BLaER1 treated with 17β-estradiol and CSF1 and Interleukin-3, amounts not matched to agents 10 nM and 100 nM (cell line): Measurements from ENCODE around the gene UNC13D.

Experiments used
- H3K27ac ChIP-seq, 11 experiments: shearing (Covaris generic); formaldehyde crosslinking; 2 replicates each; pipeline ENCODE4 v1.8.1; 2022
- H3K27me3 ChIP-seq, 11 experiments: shearing (Covaris generic); formaldehyde crosslinking; 2 replicates each; pipeline ENCODE4 v1.8.1; 2022
- H3K36me3 ChIP-seq, 11 experiments: shearing (Covaris generic); formaldehyde crosslinking; 2 replicates each; pipeline ENCODE4 v1.8.1; 2022
- H3K4me1 ChIP-seq, 10 experiments: shearing (Covaris generic); formaldehyde crosslinking; 2 replicates each; pipeline ENCODE4 v1.8.1; 2022
- H3K4me2 ChIP-seq, 11 experiments: shearing (Covaris generic); formaldehyde crosslinking; 2 replicates each; pipeline ENCODE4 v1.8.1; 2022
- H3K4me3 ChIP-seq, 10 experiments: shearing (Covaris generic); formaldehyde crosslinking; 2 replicates each; pipeline ENCODE4 v1.8.1; 2022
- H3K9ac ChIP-seq, 11 experiments: shearing (Covaris generic); formaldehyde crosslinking; 2 replicates each; pipeline ENCODE4 v1.8.1; 2022
- H3K9me3 ChIP-seq, 11 experiments: shearing (Covaris generic); formaldehyde crosslinking; replicated peaks in 1 of 11; 2 replicates each; pipeline ENCODE4 v1.8.1; 2022
- H4K20me1 ChIP-seq, 11 experiments: shearing (Covaris generic); formaldehyde crosslinking; 2 replicates each; pipeline ENCODE4 v1.8.1; 2022
- Cebpa-rat ChIP-seq, 11 experiments: shearing (Covaris generic); IDR thresholded peaks; 2 replicates each; pipeline ENCODE4 v1.8.1; 2022

Gene UNC13D

DNA sequence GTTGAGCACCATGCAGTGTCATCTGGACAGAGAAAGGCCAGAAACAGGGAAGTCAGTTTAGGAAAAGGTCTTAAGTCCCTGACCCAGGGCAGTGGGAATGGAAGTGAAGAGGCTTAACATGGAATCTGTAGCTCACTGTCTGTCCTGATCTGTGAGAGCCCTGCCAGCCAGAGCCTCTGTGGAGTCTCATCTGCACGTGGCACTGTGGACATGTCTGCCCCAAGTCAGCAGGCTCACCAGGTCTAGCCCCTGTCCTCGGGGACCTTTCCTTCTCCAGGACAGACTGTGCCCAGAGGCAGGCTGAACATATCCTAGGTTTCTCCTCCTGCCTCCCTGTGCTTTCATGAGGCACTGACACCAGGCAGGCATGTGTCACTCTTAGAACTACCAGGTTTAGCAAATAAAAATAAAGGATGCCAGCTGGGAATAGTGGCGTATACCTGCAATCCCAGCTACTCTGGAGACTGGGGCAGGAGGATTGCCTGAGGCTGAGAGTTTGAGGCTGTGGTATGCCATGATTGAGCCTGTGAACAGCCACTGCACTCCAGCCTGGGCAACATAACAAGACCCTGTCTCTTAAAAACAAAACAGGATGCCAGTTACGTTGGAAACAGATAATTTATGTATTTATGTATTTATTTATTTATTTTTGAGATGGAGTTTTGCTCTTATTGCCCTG is 37.2 kb downstream of the UNC13D start:
- no peaks in the 10 kb centered on the region for H3K27me3 ChIP-seq
- no peaks in the 10 kb centered on the region for H3K9me3 ChIP-seq
- TF ChIP-seq Cebpa-rat (IDR thresholded peaks at IDR 0.05), result no peak

DNA sequence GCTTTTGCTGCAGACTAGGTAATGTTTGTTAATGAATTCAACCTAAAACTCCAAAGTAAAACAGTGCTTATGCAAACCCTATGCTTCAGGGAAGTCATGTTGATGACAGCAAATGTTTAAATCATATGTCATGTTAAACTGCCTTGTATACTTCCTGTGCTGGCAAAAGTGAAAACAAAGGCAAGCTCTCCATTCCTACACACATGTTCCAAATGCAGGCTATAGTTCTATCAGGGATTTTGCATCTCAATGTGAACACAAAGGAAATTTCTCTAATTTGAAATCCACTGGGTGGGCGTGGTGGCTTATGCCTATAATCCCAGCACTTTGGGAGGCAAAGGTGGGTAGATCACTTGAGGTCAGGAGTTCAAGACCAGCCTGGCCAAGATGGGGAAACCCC is 40.3 kb downstream of the UNC13D start:
- Histone ChIP-seq H3K9ac (no peak overlapping the region), H3K4me1 (peaks cover 11 to 41% (median 20%) of the 10 kb centered on the region in 10 experiments), H3K9me3 (no peaks in the 10 kb centered on the region), H3K4me2 (no peak overlapping the region), H3K27ac (no peak overlapping the region), H3K4me3 (no peak overlapping the region), H3K36me3 (peaks cover 21 to 65% (median 46%) of the 10 kb centered on the region in 11 experiments), H4K20me1 (peaks cover 25 to 92% (median 57%) of the 10 kb centered on the region in 11 experiments; a peak in 18 of 22 replicates), H3K27me3 (no peaks in the 10 kb centered on the region)
- no peak for TF ChIP-seq Cebpa-rat (IDR thresholded peaks at IDR 0.05)

More for the DNA sequence above, 37.2 kb downstream of the UNC13D start:
- Histone ChIP-seq H3K4me2 (peak overlapping the region in 1 of 11 experiments; percentile 31; a peak in 1 of 22 replicates), H3K9ac (peak overlapping the region in 2 of 11 experiments; percentile 6 to 22; a peak in 3 of 22 replicates), H3K36me3 (peaks cover 26 to 68% (median 47%) of the 10 kb centered on the region in 11 experiments), H3K4me3 (no peak overlapping the region), H4K20me1 (peaks cover 44 to 90% (median 59%) of the 10 kb centered on the region in 11 experiments; a peak in 20 of 22 replicates), H3K4me1 (peaks cover 16 to 49% (median 26%) of the 10 kb centered on the region in 10 experiments), H3K27ac (peak overlapping the region in 2 of 11 experiments; percentile 8 to 12; a peak in 2 of 22 replicates)

DNA sequence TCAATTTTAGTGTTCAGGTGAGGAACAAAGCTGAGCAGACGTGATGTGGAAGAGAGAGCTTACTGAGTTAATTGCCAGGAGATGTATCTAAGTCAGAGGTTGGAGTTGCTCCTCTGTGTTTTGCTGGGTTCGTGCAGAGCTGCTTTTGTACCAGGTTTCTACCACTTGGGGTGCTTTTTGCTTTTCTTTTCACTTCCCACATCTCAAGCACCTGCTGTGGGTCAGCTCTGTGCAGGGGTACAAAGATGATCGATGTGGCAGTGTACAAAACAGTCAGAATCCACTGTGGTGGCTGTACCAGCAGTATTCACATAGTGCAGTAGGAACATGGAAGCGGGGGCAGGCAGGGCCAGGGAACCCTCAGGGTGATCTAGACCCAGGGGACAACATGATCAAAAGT is 44.8 kb downstream of the UNC13D start:
- Histone ChIP-seq H3K27me3 (no peaks in the 10 kb centered on the region), H3K4me2 (no peak overlapping the region), H4K20me1 (peaks cover 20 to 89% (median 52%) of the 10 kb centered on the region in 11 experiments; a peak in 18 of 22 replicates), H3K9ac (no peak overlapping the region), H3K4me1 (peaks cover 0 to 13% (median 0%) of the 10 kb centered on the region in 10 experiments; a peak in 4 of 20 replicates), H3K36me3 (peaks cover 62 to 95% (median 88%) of the 10 kb centered on the region in 11 experiments), H3K27ac (no peak overlapping the region), H3K4me3 (no peak overlapping the region), H3K9me3 (no peaks in the 10 kb centered on the region)
- no peak for TF ChIP-seq Cebpa-rat (IDR thresholded peaks at IDR 0.05)

DNA sequence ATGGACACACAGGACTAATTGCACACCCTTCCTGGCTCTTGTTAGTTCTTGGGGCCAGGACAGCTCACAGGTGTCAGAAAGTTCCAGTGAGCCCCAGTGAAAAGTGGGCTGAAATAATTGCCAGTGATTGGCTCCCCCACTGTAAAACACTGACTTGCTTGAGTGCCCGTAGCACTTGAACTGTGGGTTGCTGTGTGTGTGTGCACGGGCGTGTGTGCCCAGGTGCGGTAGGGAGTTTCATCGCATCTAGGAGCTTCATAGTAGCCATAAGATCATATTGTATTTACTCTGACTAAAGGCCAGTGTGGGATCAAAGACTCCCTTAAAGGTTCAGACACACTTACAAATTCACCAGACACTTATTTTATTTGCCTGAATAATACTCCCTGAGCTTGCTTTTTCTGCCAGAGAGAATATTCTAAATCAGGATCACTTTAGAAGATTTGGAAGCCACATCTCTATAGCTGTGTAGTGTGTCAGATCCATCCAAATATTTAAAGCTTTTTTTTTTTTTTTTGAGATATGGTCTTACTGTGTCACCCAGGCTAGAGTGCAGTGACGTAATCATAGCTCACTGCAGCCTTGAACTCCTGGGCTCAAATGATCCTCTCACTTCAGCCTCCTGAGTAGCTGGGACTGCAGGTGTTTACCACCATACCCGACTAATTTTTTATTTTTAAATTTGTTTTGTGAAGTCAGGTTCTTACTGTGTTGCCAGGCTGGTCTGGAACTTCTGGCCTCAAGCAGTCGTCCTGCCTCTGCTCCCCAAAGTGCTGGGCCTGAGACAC is 48.2 kb downstream of the UNC13D start:
- 0 out of 22 replicates have a peak overlapping the region, but pooled peaks of 1 of the 11 experiments have one; percentile 15 for H3K4me2 ChIP-seq
- no peaks in the 10 kb centered on the region for H3K9me3 ChIP-seq
- H3K27ac ChIP-seq, result no peak overlapping the region
- no peak for TF ChIP-seq Cebpa-rat (IDR thresholded peaks at IDR 0.05)
- peaks cover 69 to 94% (median 86%) of the 10 kb centered on the region in 11 experiments for H3K36me3 ChIP-seq
- H3K27me3 ChIP-seq, result no peaks in the 10 kb centered on the region
- no peak overlapping the region for H3K4me3 ChIP-seq
- peaks cover 0 to 32% (median 13%) of the 10 kb centered on the region in 10 experiments; a peak in 14 of 20 replicates for H3K4me1 ChIP-seq
- H3K9ac ChIP-seq, result peak overlapping the region in 4 of 11 experiments; percentile 10 to 42 (median 19); a peak in 3 of 22 replicates
- H4K20me1 ChIP-seq, result peaks cover 15 to 85% (median 52%) of the 10 kb centered on the region in 11 experiments; a peak in 19 of 22 replicates

DNA sequence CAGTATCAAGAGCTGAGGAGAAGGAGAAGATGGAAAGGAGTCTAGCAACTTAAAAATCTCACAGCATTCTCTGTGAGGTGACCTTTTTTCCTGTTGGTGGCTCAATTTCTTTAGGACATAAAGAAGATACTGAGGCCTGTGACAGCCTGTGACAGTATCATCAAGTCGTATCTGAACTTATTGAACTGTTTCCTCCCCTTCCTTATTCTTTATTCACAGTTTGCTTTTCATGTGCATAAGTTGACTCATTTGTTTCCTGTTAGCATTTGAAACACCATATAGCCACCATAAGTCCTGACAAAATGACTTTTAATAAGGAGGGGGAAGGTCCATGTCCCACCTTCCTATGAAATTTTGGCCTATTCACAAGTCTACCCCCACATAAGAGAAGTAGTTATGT is 50.7 kb downstream of the UNC13D start:
- peak overlapping the region in 3 of 11 experiments; percentile 2 to 23 (median 3); a peak in 5 of 22 replicates for H3K9ac ChIP-seq

DNA sequence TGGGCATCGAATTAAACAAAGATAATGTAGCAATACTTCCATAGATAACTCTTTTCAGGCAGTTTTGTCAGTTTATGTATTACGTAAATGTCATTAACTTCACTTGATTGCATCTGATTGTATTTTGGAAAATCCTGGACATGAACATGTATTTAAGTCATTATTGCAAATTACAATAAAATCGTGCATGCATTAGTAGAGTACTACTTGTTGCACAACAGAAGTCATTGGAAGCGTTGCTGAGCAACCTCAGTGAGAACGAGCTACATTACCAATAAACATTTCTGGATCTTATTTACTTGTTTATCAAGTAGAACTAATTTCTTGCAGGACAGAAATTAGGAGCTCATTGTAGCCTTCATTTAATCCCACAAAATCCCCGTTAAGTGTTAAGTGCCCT is 53.0 kb downstream of the UNC13D start:
- H3K4me2 ChIP-seq, result no peak overlapping the region
- TF ChIP-seq Cebpa-rat (IDR thresholded peaks at IDR 0.05), result no peak
- peaks cover 8 to 72% (median 36%) of the 10 kb centered on the region in 11 experiments; a peak in 18 of 22 replicates for H4K20me1 ChIP-seq

More for the DNA sequence above, 50.7 kb downstream of the UNC13D start:
- Histone ChIP-seq H3K36me3 (peaks cover 55 to 91% (median 80%) of the 10 kb centered on the region in 11 experiments), H3K27me3 (no peaks in the 10 kb centered on the region), H4K20me1 (peaks cover 9 to 86% (median 44%) of the 10 kb centered on the region in 11 experiments; a peak in 18 of 22 replicates), H3K4me1 (peaks cover 0 to 33% (median 13%) of the 10 kb centered on the region in 10 experiments; a peak in 14 of 20 replicates), H3K4me2 (peak overlapping the region in 4 of 11 experiments; percentile 54 to 81 (median 62); a peak in 7 of 22 replicates), H3K4me3 (no peak overlapping the region), H3K27ac (peak overlapping the region in 3 of 11 experiments; percentile 3 to 14 (median 12); a peak in 1 of 22 replicates), H3K9me3 (no peaks in the 10 kb centered on the region)
- TF ChIP-seq Cebpa-rat (IDR thresholded peaks at IDR 0.05), result no peak

DNA sequence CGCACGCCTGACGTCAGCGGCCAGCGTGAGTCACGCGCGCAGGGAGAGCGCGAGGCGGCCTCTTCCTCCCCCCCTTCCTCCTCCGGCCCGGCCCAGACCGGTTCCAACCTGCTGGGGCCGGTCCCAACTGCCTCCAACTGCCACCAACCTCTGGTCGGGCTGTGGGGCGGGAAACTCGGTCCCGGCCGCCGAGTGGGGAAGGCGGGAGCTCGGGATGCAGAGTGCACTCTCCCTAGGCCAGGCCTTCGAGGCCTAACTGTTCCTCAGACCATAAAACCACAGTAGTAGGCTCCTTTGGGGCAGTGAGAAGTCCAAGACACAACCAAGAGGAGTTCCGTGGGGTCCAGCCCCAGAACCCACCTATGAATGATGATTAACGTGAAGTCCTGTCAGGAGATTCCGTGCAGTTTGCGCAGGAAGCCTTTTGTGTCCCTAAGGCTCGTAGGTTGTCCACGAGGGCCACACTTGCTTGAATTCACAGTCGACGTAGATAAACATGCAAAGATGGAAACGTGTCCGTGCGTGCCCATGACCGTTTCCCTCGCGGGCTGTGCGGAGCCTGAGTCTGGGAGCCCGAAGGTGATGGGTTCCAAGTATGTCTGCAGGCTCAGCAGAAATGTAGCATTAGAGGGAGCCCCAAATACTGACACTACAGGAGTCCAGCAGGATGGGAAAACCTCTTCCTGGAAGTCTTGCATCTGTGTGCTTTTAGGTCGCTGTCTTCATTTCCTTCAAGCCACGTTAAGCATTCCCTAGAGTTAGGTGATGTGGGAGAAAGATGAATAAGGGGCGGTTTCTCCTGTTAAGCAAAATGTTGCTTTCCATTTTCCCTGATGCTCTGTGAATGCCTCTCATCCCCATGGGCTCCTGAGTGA is 59.0 kb downstream of the UNC13D start:
- Histone ChIP-seq H3K27ac (peak overlapping the region; percentile 96 to 100 (median 99)), H3K27me3 (no peaks in the 10 kb centered on the region), H3K36me3 (peaks cover 0 to 28% (median 16%) of the 10 kb centered on the region in 11 experiments; a peak in 18 of 22 replicates), H4K20me1 (peaks cover 0 to 16% (median 0%) of the 10 kb centered on the region in 11 experiments; a peak in 8 of 22 replicates), H3K9me3 (no peaks in the 10 kb centered on the region), H3K4me1 (peaks cover 49 to 76% (median 59%) of the 10 kb centered on the region in 10 experiments), H3K4me2 (peak overlapping the region; percentile 81 to 98 (median 95)), H3K4me3 (peak overlapping the region; percentile 55 to 78 (median 70)), H3K9ac (peak overlapping the region; percentile 91 to 100 (median 98))
- no peak for TF ChIP-seq Cebpa-rat (IDR thresholded peaks at IDR 0.05)

More for the DNA sequence above, 53.0 kb downstream of the UNC13D start:
- no peak overlapping the region for H3K4me3 ChIP-seq
- H3K9ac ChIP-seq, result no peak overlapping the region
- H3K4me1 ChIP-seq, result peaks cover 15 to 54% (median 32%) of the 10 kb centered on the region in 10 experiments
- H3K36me3 ChIP-seq, result peaks cover 43 to 80% (median 66%) of the 10 kb centered on the region in 11 experiments
- no peaks in the 10 kb centered on the region for H3K9me3 ChIP-seq
- no peak overlapping the region for H3K27ac ChIP-seq
- no peaks in the 10 kb centered on the region for H3K27me3 ChIP-seq
